C1 segment of cervical spinal cord (tissue), 14 donors: Measurements from ENCODE around the gene SLC44A1.

ENCODE experiments used
- DNase-seq, 14 donors: peaks; one replicate each; lab custom pipeline; 2025; lab: John Stamatoyannopoulos, UW

SLC44A1 gene

DNA sequence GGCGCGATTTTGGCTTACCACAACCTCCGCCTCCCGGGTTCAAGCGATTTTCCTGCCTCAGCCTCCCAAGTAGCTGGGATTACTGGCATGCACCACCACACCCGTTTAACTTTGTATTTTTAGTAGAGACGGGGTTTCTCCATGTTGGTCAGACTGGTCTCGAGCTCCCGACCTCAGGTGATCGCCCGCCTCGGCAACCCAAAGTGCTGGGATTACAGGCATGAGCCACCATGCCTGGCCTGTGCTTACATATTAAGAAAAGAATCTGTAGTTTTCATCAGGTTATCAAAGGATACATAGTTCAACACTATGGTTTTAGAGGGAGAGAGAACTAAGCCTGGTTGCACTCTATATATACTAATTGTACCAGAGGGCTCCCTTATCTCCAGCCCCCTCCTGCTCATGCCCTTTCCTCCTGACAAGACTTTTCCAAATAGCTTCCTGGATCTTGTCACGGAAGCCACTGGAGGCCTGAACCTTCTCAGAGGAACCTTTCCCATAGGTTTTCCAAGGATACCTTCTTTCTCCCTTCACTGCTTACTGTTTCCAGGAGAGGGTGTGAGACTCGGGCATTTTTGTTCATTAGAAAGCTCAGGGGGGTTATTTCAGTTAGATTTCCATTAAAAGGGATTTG lies 53.1 kb downstream of the SLC44A1 start:
- DNase-seq: no peak

GRCh38 chr9:105299190-105299854 lies 54.9 kb downstream of the SLC44A1 start:
- DNase-seq: peak in 2 of 14 donors; percentile 31 to 34

DNA sequence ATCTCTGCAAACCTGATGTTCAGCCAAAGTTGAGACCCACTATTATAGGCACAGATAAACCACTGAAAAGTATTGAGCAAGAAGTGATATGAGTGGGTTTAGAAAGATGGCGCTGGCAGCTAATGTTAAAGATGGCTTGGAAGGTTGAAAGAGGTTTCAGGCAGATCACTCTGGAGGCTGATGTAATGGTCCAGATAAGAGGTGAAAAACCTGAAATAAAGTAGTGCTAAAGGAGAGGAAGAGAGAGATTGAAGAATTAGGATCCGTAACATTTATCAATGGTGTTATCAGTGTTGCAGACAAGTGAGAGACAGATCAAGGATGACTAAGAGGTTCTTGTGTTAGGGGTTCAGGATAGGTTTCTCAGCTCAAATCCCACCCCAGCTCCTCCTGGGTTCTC lies 58.3 kb downstream of the SLC44A1 start:
- no peak for DNase-seq

DNA sequence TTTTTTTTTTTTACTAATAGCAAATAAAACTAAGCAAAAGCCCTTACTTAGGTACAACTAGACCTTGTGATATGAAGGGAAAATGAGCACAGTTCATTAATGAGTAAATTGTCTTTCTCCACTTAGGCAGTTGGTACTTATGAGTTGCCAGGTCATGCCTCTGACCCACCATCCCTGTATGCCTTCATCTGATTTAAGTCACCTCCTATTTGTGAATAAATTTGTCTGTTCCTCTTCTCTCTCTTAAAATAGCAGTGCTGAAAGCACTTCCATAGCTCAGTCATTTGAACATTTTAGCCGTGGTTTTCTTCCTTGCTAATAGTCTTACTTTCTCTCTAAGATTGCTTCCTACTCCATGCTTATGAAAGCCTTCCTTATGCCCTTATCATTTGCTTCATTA lies 61.4 kb downstream of the SLC44A1 start:
- DNase-seq: no peak

DNA sequence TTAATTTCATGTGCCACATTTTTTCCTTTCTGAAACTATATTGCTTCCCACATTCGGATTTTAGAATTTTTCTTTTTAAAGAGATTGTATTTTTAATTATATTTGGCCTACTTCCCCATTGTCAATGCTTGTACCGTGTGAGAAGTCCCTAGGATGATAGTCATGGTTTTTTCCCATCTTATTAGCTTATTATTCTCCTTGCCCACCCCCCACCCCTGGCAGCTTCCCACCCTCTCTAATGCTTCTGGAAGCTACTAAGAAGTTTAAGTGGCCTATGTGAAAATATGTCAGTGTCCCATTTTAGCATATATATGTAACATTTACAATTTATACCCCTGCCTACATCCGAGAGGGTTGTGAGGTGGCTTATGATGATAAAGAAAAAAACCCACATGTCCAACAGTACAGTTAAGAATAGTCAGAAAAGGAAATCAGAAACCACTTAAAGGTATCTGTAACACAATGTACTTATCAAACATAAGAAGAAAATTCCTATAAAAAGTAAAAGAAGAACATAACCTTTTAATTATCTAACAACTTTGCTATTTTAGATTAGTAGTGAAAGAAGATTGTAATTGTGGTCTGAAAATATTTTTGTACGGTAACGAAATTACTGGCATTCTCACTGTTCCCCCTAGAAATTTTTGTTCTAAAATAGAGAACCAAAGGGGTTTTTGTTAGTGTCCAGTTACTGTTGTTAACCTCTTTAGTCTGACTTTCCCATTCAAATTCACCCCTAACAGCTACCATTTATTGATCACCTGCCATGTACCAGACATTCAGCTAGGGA lies 62.1 kb downstream of the SLC44A1 start:
- no peak for DNase-seq

DNA sequence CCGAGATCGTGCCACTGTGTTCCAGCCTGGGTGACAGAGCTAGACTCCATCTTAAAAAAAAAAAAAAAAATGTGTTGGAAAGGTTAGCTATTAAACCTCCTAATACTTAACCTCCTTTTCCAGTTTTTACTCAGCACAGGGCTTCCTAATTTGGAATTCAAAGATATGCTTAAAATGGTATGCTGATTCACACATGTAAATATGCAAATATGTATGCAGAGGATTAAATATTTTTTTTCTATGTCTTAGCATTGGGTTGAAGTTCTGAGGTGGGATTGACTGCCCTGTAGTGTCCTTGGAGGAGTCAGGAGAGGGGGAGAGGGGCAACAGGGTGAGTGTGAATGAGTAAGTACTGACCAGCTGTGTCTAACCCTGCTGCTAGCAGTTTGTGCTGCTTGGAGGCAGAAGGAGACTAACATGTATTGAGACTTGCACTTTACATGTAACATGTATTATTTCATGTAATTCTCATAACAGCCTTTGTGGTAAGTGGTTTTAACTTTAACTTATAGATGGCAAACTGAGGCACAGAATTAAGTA lies 63.2 kb downstream of the SLC44A1 start:
- no peak for DNase-seq

DNA sequence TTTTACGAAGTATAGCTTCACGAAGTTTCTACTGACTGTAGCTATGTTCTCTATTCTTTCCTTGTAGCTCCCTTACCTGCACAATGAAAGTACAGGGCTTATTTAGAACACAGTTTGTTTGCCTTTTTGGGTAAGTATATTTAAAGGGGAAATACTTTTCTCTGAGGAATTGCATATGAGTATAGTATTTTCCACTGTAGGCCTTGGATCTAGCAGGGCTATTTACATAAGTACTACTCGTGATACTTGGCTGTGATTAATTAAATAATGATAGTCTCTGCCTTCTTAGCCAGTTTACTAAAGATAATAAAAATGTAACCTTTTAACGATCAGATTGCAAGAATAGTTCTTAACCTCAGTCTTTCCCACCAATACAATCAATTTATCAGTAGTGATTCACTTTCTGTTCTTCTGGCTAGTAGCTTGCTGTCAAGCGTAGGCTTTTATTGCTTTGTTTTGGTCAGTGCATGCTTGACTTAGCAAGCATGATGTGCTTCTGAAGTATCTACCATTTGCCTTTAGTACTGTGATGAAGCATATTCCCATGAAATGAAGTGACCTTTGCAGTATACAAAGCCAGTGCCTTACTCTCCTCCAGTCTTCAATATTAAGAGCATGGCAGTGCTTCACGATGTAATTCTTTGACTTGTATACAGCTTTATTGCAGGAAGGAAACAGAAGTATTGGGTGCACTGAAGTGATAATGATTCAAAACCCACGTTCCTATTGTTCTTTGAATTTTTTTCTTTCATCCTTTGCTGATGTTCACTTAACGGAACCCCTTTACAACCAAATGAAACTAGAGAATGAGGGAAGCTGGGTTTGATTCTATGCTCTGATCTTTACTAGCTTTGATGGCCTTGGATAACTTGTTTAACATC lies 64.2 kb downstream of the SLC44A1 start:
- no peak for DNase-seq

GRCh38 chr9:105309531-105309931 lies 65.1 kb downstream of the SLC44A1 start:
- DNase-seq: peak in 2 of 14 donors; percentile 19 to 28

DNA sequence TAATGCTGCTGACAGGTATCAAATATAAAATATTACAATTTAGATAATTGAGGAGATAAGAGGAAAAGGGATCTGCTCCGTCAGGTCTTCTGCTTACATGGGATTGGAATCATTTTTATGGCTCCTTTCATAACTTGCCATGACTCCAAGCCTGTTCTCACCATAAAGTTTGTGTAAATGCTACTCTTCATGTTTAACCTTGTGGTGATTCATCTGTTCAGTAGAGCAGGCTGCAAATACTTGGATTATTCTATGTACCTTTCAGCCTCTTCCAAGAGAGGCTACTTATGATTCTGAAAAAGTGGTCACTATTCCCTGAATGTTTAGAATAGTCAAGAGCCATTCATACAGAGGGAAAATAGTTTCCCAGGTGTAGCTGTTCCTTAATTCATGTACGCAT lies 66.9 kb downstream of the SLC44A1 start:
- DNase-seq: no peak

DNA sequence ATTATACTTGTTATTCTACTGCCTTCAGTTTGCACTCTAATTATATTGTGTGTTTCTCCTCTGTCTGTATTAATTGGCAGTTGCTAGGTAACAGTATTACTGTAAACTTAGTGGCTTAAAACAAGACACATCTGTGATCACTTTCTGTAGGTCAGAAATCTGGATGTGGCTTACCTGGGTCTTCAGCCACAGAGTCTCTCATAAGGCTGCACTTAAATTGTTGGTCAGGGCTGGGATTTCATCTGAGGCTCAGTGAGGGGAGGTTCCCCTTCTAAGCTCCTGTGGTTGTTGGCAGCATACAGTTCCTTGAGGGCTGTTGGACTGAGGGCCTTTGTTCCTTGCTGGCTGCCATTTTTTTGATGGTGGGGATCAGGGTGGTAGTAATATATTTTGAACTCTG lies 68.8 kb downstream of the SLC44A1 start:
- no peak for DNase-seq

DNA sequence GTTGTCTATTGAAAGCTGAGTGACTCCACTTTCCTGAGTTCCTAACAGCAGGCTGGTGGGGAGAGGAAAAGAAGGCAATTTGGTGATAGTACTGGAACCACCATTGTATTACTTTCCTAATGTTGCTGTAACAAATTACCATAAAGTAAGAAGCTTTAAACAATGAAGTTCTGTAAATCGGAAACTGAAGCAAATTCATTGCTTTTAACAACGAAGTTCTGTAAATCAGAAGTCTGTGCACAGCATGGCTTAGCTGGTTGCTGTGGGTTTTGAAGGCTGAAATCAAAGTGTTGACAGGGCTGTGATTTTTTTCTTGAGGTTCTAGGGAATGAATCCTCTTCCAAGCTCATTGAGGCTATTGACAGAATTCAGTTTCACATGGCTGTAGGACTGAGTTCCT lies 72.3 kb downstream of the SLC44A1 start:
- DNase-seq: no peak

DNA sequence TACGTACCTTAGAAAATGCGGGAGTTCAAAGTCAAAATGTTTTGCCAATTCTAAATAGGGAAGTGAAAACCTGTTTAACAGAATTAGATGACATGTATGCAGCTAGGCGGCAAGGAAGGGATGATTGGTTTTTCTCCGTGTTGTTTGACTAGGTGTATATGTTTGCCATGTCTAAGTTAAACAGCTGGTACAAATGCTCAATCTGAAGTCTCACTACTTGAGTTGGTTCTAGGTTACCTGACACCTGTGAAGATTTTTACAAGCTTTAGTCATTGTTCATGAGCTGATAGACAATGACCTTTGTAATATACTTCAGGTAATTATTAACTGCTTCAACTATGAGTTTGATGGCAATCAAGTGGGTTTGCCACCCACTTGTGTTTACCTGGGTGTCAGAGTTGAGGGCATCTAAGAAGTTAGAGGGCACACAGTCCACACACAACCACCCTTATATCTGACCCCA lies 74.3 kb downstream of the SLC44A1 start:
- no peak for DNase-seq

GRCh38 chr9:105319202-105319813 lies 74.9 kb downstream of the SLC44A1 start:
- no peak for DNase-seq

GRCh38 chr9:105320568-105320967 lies 76.1 kb downstream of the SLC44A1 start:
- DNase-seq: no peak

GRCh38 chr9:105328296-105328695 lies 83.8 kb downstream of the SLC44A1 start:
- peak in 1 of 14 donors; percentile 22 for DNase-seq

DNA sequence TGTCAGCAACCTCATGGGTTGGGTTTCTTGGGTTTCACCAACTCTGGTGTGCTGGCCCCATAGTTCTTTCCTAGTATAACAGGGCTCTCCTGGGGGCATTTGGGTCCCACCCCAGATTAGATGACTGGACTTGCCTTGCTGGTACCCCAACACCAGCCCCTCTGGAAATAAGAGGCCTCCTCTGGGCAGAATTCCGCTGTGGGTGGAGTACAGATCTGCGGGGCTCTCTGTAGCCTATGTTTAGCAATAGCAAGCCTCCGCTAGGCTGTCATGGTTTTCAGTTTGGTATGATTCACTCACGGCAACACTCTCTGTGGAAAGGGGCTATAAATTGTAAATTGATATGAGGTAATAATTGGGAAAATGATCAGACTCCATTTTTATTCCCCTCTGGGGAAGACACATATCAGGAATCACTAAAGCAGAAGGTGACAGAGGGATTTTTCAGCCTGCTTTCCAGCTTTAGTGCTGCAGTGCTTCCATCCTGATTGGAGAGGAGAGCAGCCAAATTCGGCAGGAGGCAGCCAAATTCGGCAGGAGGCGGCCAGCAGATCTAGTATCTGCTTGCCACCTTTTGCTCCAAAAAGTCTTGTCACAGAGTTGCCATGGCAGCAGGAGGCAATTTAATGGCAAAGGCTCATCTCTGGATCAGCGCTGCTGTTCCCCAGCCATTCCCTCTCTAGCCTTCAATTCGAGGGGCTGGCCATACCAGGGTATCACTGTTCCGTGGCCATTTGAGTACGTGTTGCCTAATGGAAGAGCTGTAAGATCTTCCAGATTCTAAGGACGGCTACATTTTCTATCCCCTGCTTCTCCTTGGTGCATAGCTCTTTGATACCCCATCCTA lies 84.6 kb downstream of the SLC44A1 start:
- DNase-seq: peak in 4 of 14 donors; percentile 11 to 93 (median 27)

DNA sequence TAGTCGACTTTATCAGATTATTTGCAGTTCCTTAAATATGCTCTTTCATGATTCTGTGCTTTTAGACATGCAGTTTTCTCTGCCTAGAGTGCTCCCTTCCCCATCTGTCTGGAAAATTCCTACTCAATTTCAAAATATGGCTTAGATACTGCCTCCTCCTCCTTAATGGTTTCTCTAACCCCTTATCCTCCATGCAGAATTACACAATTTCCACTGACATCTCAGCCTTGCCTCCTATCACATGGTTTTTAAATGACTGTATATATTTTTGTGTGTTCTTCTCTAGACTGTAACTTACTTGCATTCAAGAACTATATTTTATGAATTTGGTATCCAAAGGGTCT lies 85.2 kb downstream of the SLC44A1 start:
- no peak for DNase-seq

- peak in 1 of 14 donors; percentile 37 for DNase-seq
Observed at GRCh38 chr9:105330201-105330600, 85.8 kb downstream of the SLC44A1 start.

- DNase-seq: peak in 1 of 14 donors; percentile 28
Observed at GRCh38 chr9:105330755-105331154, 86.3 kb downstream of the SLC44A1 start.

GRCh38 chr9:105331160-105331559 lies 86.7 kb downstream of the SLC44A1 start:
- DNase-seq: no peak
